ENCODE measurements around the gene HRC. TPM values are rescaled to one million over a fixed set of nuclear protein-coding genes. Genes with fewer than 3 reads are reported as not detected.

Gene HRC
- total RNA-seq: under 0.01 TPM in 1 of 2 replicates, not detected in the other

GRCh38 chr19:49155005-49155819 lies at the start of gene HRC:
Gene HRC (minus strand): TSS chr19:49155396. CDS start chr19:49155237, 159 bp downstream.

GRCh38 chr19:49157445-49158224 lies 2.4 kb upstream of the HRC start, which contains the start of gene TRPM4:
Gene TRPM4 (plus strand): TSS chr19:49157792. CDS start chr19:49157867, 75 bp downstream.

GRCh38 chr19:49119411-49120324 lies 35.5 kb downstream of the HRC start, which contains the start of gene PPFIA3:
Gene PPFIA3 (plus strand): TSS chr19:49119544. CDS start chr19:49127874, 8,330 bp downstream.

GRCh38 chr19:49118565-49119410 lies 36.4 kb downstream of the HRC start, which contains the start of gene C19orf73:
Gene C19orf73 (minus strand): TSS chr19:49119143. CDS start chr19:49119022, 121 bp downstream.

GRCh38 chr19:49113762-49114629 lies 41.2 kb downstream of the HRC start, which contains the start of gene LIN7B:
Gene LIN7B (plus strand): TSS chr19:49114370. CDS start chr19:49114405, 35 bp downstream.

Other genes starting within 250 kb of the HRC start
- gene DHDH, start 221.7 kb downstream of the HRC start, total RNA-seq: not detected in 2 replicates
- 71.3 and 87.3 TPM in 2 replicates for gene BAX, start 200.5 kb downstream of the HRC start, total RNA-seq
- 786 and 994 TPM in 2 replicates for gene FTL, start 190.1 kb downstream of the HRC start, total RNA-seq
- 13.4 and 13.8 TPM in 2 replicates for gene GYS1, start 162.1 kb downstream of the HRC start, total RNA-seq
- 106 and 141 TPM in 2 replicates for gene RUVBL2, start 161.5 kb downstream of the HRC start, total RNA-seq
- 0.17 and 0.22 TPM in 2 replicates for gene LHB, start 138.3 kb downstream of the HRC start, total RNA-seq
- not detected in 2 replicates for gene CGB3, start 131.1 kb downstream of the HRC start, total RNA-seq
- not detected in 2 replicates for gene CGB2, start 123.5 kb downstream of the HRC start, total RNA-seq
- not detected in 2 replicates for gene CGB1, start 118.5 kb downstream of the HRC start, total RNA-seq
- not detected in 2 replicates for gene CGB5, start 111.5 kb downstream of the HRC start, total RNA-seq
- not detected in 2 replicates for gene CGB8, start 106.3 kb downstream of the HRC start, total RNA-seq
- gene CGB7, start 97.6 kb downstream of the HRC start, total RNA-seq: not detected in 2 replicates
- gene NTF4, start 90.6 kb downstream of the HRC start, total RNA-seq: not detected in 2 replicates
- gene KCNA7, start 82.7 kb downstream of the HRC start, total RNA-seq: under 0.01 TPM in 1 of 2 replicates, not detected in the other
- gene SNRNP70, start 69.9 kb downstream of the HRC start, total RNA-seq: 149 and 151 TPM in 2 replicates
- 1.2 and 2.8 TPM in 2 replicates for gene LIN7B, start 41.0 kb downstream of the HRC start, total RNA-seq
- gene C19orf73, start 36.3 kb downstream of the HRC start, total RNA-seq: 0.43 TPM in 2 replicates
- 6.6 and 8.0 TPM in 2 replicates for gene PPFIA3, start 35.9 kb downstream of the HRC start, total RNA-seq
- gene TRPM4, start 2.4 kb upstream of the HRC start, total RNA-seq: 16.2 and 17.2 TPM in 2 replicates
- 0.43 and 0.52 TPM in 2 replicates for gene SLC6A16, start 169.8 kb upstream of the HRC start, total RNA-seq
- not detected in 2 replicates for gene CD37, start 180.0 kb upstream of the HRC start, total RNA-seq
- gene TEAD2, start 207.0 kb upstream of the HRC start, total RNA-seq: 61.4 and 79.1 TPM in 2 replicates
- 0.34 and 0.43 TPM in 2 replicates for gene DKKL1, start 208.5 kb upstream of the HRC start, total RNA-seq
- not detected in 2 replicates for gene KASH5, start 232.9 kb upstream of the HRC start, total RNA-seq

Measured in dermis lymphatic vessel endothelial cell (primary cell).